ENCODE results near the gene MDGA2.

DNA sequence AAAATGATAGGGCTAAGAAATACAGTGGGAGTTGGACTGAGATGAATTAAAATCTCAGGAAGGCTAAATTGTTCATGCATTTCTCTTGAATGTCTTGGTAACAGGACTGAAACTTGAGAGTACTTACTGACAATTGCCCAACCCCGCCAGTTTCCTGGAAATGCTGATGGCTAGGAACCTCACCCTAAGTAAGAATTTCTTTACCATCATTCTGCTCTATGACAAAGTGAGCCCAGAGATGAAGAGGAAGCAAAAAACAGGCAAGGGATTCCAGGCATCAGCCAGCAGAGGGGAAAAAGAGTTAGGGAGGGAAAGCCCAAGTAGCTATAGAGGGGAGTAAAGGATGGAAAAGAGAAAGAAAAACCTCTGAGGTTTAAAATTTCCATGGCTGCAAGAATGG, 397.7 kb downstream of the MDGA2 start:
- TF ChIP-seq POLR2A (IDR thresholded peaks at IDR 0.05; ENCODE audit: borderline replicate concordance, extremely low read depth, insufficient read depth, insufficient read length) (no peak), YY1 (IDR thresholded peaks at IDR 0.05; ENCODE audit: extremely low read depth, insufficient replicate concordance, low read depth, low read length) (no peak), REST (IDR thresholded peaks at IDR 0.05; ENCODE audit: low read depth) (no peak), CBX3 (IDR thresholded peaks at IDR 0.05; ENCODE audit: low read depth) (no peak), MAX (IDR thresholded peaks at IDR 0.05) (no peak), SIN3A (IDR thresholded peaks at IDR 0.05; ENCODE audit: low read depth) (no peak), EZH2 (IDR thresholded peaks at IDR 0.05) (no peak), POLR2AphosphoS5 (IDR thresholded peaks at IDR 0.05; ENCODE audit: low read depth, low read length) (no peak), JUND (IDR thresholded peaks at IDR 0.05) (no peak)
- TF ChIP-seq, protein P1, sequence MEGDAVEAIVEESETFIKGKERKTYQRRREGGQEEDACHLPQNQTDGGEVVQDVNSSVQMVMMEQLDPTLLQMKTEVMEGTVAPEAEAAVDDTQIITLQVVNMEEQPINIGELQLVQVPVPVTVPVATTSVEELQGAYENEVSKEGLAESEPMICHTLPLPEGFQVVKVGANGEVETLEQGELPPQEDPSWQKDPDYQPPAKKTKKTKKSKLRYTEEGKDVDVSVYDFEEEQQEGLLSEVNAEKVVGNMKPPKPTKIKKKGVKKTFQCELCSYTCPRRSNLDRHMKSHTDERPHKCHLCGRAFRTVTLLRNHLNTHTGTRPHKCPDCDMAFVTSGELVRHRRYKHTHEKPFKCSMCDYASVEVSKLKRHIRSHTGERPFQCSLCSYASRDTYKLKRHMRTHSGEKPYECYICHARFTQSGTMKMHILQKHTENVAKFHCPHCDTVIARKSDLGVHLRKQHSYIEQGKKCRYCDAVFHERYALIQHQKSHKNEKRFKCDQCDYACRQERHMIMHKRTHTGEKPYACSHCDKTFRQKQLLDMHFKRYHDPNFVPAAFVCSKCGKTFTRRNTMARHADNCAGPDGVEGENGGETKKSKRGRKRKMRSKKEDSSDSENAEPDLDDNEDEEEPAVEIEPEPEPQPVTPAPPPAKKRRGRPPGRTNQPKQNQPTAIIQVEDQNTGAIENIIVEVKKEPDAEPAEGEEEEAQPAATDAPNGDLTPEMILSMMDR (IDR thresholded peaks at IDR 0.05 in 2 of 3, conservative IDR thresholded peaks at IDR 0.05 in 1 of 3; ENCODE audit: borderline replicate concordance in 1 of 3, insufficient read depth in 1 of 3, low read depth in 2 of 3, low read length in 2 of 3): no peak
- TF ChIP-seq, protein P2, sequence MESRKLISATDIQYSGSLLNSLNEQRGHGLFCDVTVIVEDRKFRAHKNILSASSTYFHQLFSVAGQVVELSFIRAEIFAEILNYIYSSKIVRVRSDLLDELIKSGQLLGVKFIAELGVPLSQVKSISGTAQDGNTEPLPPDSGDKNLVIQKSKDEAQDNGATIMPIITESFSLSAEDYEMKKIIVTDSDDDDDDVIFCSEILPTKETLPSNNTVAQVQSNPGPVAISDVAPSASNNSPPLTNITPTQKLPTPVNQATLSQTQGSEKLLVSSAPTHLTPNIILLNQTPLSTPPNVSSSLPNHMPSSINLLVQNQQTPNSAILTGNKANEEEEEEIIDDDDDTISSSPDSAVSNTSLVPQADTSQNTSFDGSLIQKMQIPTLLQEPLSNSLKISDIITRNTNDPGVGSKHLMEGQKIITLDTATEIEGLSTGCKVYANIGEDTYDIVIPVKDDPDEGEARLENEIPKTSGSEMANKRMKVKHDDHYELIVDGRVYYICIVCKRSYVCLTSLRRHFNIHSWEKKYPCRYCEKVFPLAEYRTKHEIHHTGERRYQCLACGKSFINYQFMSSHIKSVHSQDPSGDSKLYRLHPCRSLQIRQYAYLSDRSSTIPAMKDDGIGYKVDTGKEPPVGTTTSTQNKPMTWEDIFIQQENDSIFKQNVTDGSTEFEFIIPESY (IDR thresholded peaks at IDR 0.05; ENCODE audit: extremely low read depth, insufficient replicate concordance, low read length): no peak
